Tibial nerve (tissue), 3 donors: ENCODE measurements around the gene PHOX2A.

ENCODE experiments used
- POLR2A ChIP-seq, 2 donors: fragments of 450-650 bp; IDR thresholded peaks; one replicate each; pipeline ENCODE4 v1.6.1; 2017; ENCODE audit warnings: antibody characterized with exemption in 2 of 2, mild to moderate bottlenecking in 2 of 2, moderate library complexity in 2 of 2
- TF ChIP-seq, protein P1 (sequence below), 5 experiments: fragments of 200-600 bp in 3 of 5; fragments of 450-650 bp in 2 of 5; sonication (generic) in 3 of 5; IDR thresholded peaks; one replicate each; pipeline ENCODE4 v1.5.1; 2016 to 2019; ENCODE audit warnings: antibody characterized with exemption in 5 of 5, mild to moderate bottlenecking in 3 of 5, moderate library complexity in 2 of 5

DNA sequence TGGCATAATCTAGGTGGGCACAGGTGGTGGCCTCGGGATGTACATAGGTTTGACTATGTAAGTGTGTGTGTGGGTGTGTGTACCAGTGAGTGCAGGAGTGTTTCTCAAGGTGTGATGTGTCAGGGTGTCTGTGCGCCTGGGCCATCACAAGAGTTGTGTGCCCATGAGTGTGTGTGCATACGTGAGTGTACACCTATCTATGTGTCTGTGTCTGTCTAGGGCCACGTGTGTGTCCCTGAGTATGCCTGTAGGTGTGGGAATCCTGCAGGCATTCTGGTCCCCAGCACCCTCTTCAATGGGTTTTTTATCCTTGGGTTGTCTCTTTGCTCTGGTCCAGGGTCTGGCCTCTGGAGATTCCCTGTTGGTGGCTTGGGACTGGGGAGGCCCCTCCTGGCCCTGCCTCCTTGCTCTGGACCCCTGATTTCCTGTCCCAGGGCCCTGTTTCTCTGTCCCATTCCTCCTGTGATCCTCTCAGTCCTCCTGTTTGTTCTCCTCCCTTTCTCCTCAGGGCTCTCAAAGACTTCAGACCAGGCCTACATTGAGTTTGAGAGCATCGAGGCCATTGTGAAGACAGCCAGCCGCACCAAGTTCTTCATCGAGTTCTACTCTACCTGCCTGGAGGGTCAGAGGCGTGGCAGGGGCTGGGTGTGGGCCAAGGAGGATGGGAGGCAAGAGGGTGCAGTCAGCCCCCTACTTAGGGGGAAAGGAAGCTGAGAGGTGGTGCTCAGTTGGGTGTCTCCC, 10.0 kb downstream of the PHOX2A start:
- TF ChIP-seq, protein P1, sequence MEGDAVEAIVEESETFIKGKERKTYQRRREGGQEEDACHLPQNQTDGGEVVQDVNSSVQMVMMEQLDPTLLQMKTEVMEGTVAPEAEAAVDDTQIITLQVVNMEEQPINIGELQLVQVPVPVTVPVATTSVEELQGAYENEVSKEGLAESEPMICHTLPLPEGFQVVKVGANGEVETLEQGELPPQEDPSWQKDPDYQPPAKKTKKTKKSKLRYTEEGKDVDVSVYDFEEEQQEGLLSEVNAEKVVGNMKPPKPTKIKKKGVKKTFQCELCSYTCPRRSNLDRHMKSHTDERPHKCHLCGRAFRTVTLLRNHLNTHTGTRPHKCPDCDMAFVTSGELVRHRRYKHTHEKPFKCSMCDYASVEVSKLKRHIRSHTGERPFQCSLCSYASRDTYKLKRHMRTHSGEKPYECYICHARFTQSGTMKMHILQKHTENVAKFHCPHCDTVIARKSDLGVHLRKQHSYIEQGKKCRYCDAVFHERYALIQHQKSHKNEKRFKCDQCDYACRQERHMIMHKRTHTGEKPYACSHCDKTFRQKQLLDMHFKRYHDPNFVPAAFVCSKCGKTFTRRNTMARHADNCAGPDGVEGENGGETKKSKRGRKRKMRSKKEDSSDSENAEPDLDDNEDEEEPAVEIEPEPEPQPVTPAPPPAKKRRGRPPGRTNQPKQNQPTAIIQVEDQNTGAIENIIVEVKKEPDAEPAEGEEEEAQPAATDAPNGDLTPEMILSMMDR (IDR thresholded peaks at IDR 0.05) = no peak
- no peak for TF ChIP-seq POLR2A (IDR thresholded peaks at IDR 0.05)
